ENCODE results near the gene MRFAP1.

- TF ChIP-seq REST (IDR thresholded peaks at IDR 0.05; ENCODE audit: borderline replicate concordance) (no peak), POLR2AphosphoS5 (IDR thresholded peaks at IDR 0.05) (no peak)
Measured at GRCh38 chr4:6688879-6689505, 48.5 kb downstream of the MRFAP1 start.

All from neural cell (in vitro differentiated cells).